Activated B cell treated with CpG ODN at 0.5 μM for 24 hours (primary cell): Measurements from ENCODE around the gene NCOR1. TPM values are rescaled to one million over a fixed set of nuclear protein-coding genes. Genes with fewer than 3 reads are reported as not detected.
"Not testable (repeated sequence)": the region's sequence is repeated elsewhere in the genome, so short reads cannot be mapped to it uniquely, and the experiment has no call there.

Source experiments
- ATAC-seq: fragments of 200-7000 bp; cut with Tn5 transposase; one replicate; pipeline ENCODE4 v1.10.0; 2021; ENCODE audit warnings: low read depth, mild to moderate bottlenecking, moderate library complexity
- CTCF ChIA-PET: fragments of 350-600 bp; sonication (Branson Sonifier 250); formaldehyde crosslinking; loops from one replicate; lab custom pipeline; 2021; ENCODE audit warnings: antibody characterized with exemption; lab: Charles Lee
- POLR2A ChIA-PET: fragments of 350-600 bp; sonication (Branson Sonifier 250); formaldehyde crosslinking; loops from one replicate; lab custom pipeline; 2021; ENCODE audit warnings: antibody characterized with exemption; lab: Charles Lee
- DNase-seq: peaks from one replicate; pipeline ENCODE4 v3.0.0; 2022
- H3K27ac Mint-ChIP-seq: one replicate; pipeline ENCODE4 v1.8.0; 2020; ENCODE audit warnings: mixed read lengths
- H3K27me3 Mint-ChIP-seq: one replicate; pipeline ENCODE4 v1.8.0; 2021; ENCODE audit warnings: mixed read lengths
- H3K36me3 Mint-ChIP-seq: one replicate; pipeline ENCODE4 v1.8.0; 2021; ENCODE audit warnings: low read depth, mixed read lengths
- H3K4me1 Mint-ChIP-seq: one replicate; pipeline ENCODE4 v1.8.0; 2021; ENCODE audit warnings: mixed read lengths
- H3K4me3 Mint-ChIP-seq: one replicate; pipeline ENCODE4 v1.8.0; 2020; ENCODE audit warnings: mild to moderate bottlenecking, mixed read lengths
- H3K9me3 Mint-ChIP-seq: one replicate; pipeline ENCODE4 v1.8.0; 2020; ENCODE audit warnings: mixed read lengths
- intact Hi-C: fragments of 100-400 bp; cut with micrococcal nuclease; formaldehyde crosslinking; loops from one replicate; pipeline ENCODE4 v1.15.1; 2024
- total RNA-seq: library from RNA; stranded (reverse); gene quantifications from 2 replicates; pipeline ENCODE4 v1.2.3, GENCODE V29; 2022
- TF ChIP-seq, protein P1 (sequence below): fragments of 200-600 bp; IDR thresholded peaks from one replicate; pipeline ENCODE4 v1.8.0; 2022; ENCODE audit warnings: antibody characterized with exemption, mild to moderate bottlenecking

Gene NCOR1
- total RNA-seq, 1 donor from 2014 or later = 188 TPM

GRCh38 chr17:16117149-16117548 is 98.2 kb downstream of the NCOR1 start:
- Mint-ChIP-seq H3K9me3 (peaks cover 14% of the 10 kb centered on the region), H3K27ac (no peak overlapping the region), H3K4me3 (no peak overlapping the region), H3K36me3 (peaks cover 92% of the 10 kb centered on the region), H3K4me1 (no peaks in the 10 kb centered on the region), H3K27me3 (no peaks in the 10 kb centered on the region)
- ChIA-PET CTCF (no interaction called here), POLR2A (no interaction called here)
- TF ChIP-seq, protein P1, sequence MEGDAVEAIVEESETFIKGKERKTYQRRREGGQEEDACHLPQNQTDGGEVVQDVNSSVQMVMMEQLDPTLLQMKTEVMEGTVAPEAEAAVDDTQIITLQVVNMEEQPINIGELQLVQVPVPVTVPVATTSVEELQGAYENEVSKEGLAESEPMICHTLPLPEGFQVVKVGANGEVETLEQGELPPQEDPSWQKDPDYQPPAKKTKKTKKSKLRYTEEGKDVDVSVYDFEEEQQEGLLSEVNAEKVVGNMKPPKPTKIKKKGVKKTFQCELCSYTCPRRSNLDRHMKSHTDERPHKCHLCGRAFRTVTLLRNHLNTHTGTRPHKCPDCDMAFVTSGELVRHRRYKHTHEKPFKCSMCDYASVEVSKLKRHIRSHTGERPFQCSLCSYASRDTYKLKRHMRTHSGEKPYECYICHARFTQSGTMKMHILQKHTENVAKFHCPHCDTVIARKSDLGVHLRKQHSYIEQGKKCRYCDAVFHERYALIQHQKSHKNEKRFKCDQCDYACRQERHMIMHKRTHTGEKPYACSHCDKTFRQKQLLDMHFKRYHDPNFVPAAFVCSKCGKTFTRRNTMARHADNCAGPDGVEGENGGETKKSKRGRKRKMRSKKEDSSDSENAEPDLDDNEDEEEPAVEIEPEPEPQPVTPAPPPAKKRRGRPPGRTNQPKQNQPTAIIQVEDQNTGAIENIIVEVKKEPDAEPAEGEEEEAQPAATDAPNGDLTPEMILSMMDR = no peak
- intact Hi-C loops = no loop called here
- DNase-seq (no peak), ATAC-seq (no peak)

DNA sequence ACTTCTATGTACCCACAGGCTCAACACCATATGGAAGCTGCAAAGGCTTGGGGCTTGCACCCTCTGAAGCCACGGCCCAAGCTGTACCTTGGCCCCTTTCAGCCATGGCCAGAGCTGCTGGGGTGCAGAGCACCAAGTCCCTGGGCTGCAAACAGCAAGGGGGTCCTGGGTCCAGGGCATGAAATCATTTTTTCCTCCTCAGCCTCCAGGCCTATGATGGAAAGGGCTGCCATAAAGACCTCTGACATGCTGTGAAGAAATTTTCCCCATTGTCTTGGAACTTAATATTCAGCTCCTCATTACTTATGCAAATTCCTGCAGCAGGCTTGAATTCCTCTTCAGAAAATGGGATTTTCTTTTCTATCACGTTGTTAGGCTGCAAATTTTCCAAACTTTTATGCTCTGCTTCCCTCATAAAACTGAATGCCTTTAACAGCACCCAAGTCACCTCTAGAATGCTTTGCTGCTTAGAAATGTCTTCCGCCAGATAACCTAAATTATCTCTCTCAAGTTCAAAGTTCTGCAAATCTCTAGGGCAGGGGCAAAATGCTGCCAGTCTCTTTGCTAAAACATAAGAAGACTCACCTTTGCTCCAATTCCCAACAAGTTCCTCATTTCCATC is 100.1 kb downstream of the NCOR1 start:
- intact Hi-C loops, POLR2A ChIA-PET, H3K4me3 Mint-ChIP-seq, H3K27ac Mint-ChIP-seq, DNase-seq, ATAC-seq, H3K4me1 Mint-ChIP-seq, H3K27me3 Mint-ChIP-seq, CTCF ChIA-PET: not testable (repeated sequence)
- Mint-ChIP-seq H3K9me3 (peaks cover 14% of the 10 kb centered on the region), H3K36me3 (peaks cover 84% of the 10 kb centered on the region)

GRCh38 chr17:16108871-16109270 is 106.5 kb downstream of the NCOR1 start:
- H3K36me3 Mint-ChIP-seq = peaks cover 64% of the 10 kb centered on the region
- TF ChIP-seq, protein P1 = no peak
- intact Hi-C loops = no loop called here
- ChIA-PET CTCF (no interaction called here), POLR2A (no interaction called here)
- H3K27me3 Mint-ChIP-seq = no peaks in the 10 kb centered on the region
- no peaks in the 10 kb centered on the region for H3K9me3 Mint-ChIP-seq
- H3K4me1 Mint-ChIP-seq = no peaks in the 10 kb centered on the region
- H3K27ac Mint-ChIP-seq = no peak overlapping the region
- no peak for DNase-seq
- no peak for ATAC-seq
- H3K4me3 Mint-ChIP-seq = no peak overlapping the region

DNA sequence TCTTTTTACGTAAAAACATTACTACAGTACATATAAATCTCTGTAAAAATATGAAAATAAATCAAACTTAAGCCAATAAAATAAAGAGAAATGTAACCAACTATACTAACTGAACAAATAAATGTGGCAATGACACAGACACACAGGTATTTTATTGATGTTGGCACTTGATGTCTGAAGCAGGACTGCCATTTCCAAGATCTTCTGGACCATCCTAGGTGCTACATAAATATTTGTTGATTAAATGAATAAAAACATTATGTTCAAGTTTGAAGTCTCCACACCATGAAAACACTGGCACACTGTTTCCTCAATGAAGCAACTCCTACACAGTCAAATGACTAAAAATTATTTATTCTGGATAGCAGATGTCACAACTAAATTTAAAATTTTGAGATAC is 106.9 kb downstream of the NCOR1 start:
- TF ChIP-seq, protein P1 = no peak
- ChIA-PET CTCF (no interaction called here), POLR2A (no interaction called here)
- Mint-ChIP-seq H3K4me1 (no peaks in the 10 kb centered on the region), H3K4me3 (no peak overlapping the region), H3K27ac (no peak overlapping the region), H3K9me3 (no peaks in the 10 kb centered on the region), H3K27me3 (no peaks in the 10 kb centered on the region), H3K36me3 (peaks cover 63% of the 10 kb centered on the region)
- DNase-seq = no peak
- intact Hi-C loops = no loop called here
- no peak for ATAC-seq

DNA sequence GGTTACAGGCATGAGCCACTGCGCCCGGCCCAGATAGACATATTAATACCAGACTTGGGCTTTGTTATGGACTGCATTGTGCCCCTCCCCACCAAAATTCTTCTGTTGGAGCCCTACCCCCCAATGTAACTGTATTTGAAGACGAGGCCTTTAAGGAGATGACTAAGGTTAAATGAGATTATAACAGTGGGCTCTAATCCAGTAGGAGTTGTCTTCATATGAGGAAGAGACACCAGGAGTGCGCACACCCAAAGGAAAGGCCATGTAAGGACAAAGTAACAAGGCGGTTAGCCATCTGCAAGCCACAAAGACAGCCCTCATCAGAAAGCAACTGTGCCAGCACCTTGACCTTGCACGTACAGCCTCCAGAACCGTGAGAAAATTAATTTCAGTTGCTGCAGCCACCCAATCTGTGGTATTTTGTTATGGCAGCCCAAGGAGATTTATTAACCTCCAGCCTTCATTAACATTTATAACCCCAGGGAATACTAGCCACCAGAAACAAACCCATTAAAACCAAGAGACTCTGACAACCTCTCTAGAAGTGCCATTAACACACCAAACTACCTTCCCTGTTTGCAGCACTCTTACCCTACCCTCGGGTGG is 108.1 kb downstream of the NCOR1 start:
- TF ChIP-seq, protein P1 = no peak
- POLR2A ChIA-PET = no interaction called here
- no peak overlapping the region for H3K27ac Mint-ChIP-seq
- CTCF ChIA-PET = no interaction called here
- H3K4me3 Mint-ChIP-seq = no peak overlapping the region
- intact Hi-C loops = no loop called here
- H3K27me3 Mint-ChIP-seq = no peaks in the 10 kb centered on the region
- DNase-seq (no peak), ATAC-seq (no peak)
- no peaks in the 10 kb centered on the region for H3K9me3 Mint-ChIP-seq
- no peaks in the 10 kb centered on the region for H3K4me1 Mint-ChIP-seq
- H3K36me3 Mint-ChIP-seq = peaks cover 60% of the 10 kb centered on the region
